Sigmoid colon (tissue), 4 donors: Measurements from ENCODE around the gene VEGFD.

Experiments used
- CTCF ChIP-seq, 4 experiments: fragments of 450-650 bp in 3 of 4; fragments of 200-600 bp in 1 of 4; IDR thresholded peaks; one replicate each; pipeline ENCODE4 v1.5.1; 2016 to 2019; ENCODE audit warnings: antibody characterized with exemption in 4 of 4, mild to moderate bottlenecking in 3 of 4, moderate library complexity in 2 of 4
- POLR2AphosphoS5 ChIP-seq, 4 donors: sonication (generic); formaldehyde crosslinking; IDR thresholded peaks; one replicate each; pipeline ENCODE4 v1.6.1; 2017; ENCODE audit warnings: antibody characterized with exemption in 4 of 4

- no peak for TF ChIP-seq CTCF (IDR thresholded peaks at IDR 0.05)
- no peak for TF ChIP-seq POLR2AphosphoS5 (IDR thresholded peaks at IDR 0.05)
These were observed 21.6 kb upstream of the VEGFD start for GRCh38 chrX:15405846-15406245.
